Peyer's patch (tissue), 4 donors: Measurements from ENCODE around the gene HSDL2. TPM values are rescaled to one million over a fixed set of nuclear protein-coding genes. Genes with fewer than 3 reads are reported as not detected.

Experiments
- DNase-seq, 3 donors: peaks; one replicate each; pipeline ENCODE4 v3.0.0-alpha.2; 2017 to 2019
- H3K27ac ChIP-seq, 4 donors: fragments of 200-600 bp; sonication (generic); one replicate each; pipeline ENCODE4 v1.5.1; 2016 to 2019
- H3K27me3 ChIP-seq, 2 donors: fragments of 200-600 bp; sonication (generic); one replicate each; pipeline ENCODE4 v1.5.1; 2019
- H3K36me3 ChIP-seq, 3 donors: fragments of 200-600 bp; sonication (generic); one replicate each; pipeline ENCODE4 v1.5.1; 2016 to 2019
- H3K4me1 ChIP-seq, 4 donors: fragments of 200-600 bp; sonication (generic); one replicate each; pipeline ENCODE4 v1.5.1; 2016 to 2019
- H3K4me3 ChIP-seq, 4 donors: fragments of 200-600 bp; sonication (generic); 1 replicate in 3 of 4; 2 replicates in 1 of 4; pipeline ENCODE4 v1.5.1; 2016 to 2019; ENCODE audit warnings: mild to moderate bottlenecking in 1 of 4
- H3K9me3 ChIP-seq, 4 donors: fragments of 200-600 bp; sonication (generic); one replicate each; pipeline ENCODE4 v1.5.1; 2016 to 2019; ENCODE audit warnings: mild to moderate bottlenecking in 1 of 4
- CTCF ChIP-seq, 6 experiments: fragments of 450-650 bp in 4 of 6; fragments of 200-600 bp in 2 of 6; sonication (generic) in 1 of 6; IDR thresholded peaks; one replicate each; pipeline ENCODE4 v1.5.1; 2017 to 2019; ENCODE audit warnings: antibody characterized with exemption in 6 of 6, mild to moderate bottlenecking in 3 of 6, moderate library complexity in 1 of 6
- POLR2A ChIP-seq, 2 donors: fragments of 450-650 bp; IDR thresholded peaks; one replicate each; pipeline ENCODE4 v1.5.1; 2017; ENCODE audit warnings: antibody characterized with exemption in 2 of 2, mild to moderate bottlenecking in 2 of 2, moderate library complexity in 2 of 2
- total RNA-seq, 4 donors: library from RNA; depleted of rRNA; stranded (reverse); fragments of >200 nt; gene quantifications; one replicate each; pipeline ENCODE4 v1.1.0, GENCODE V29; 2016

Gene HSDL2
- total RNA-seq, 4 donors from 2014 or later = 23.6 to 60.7 (median 39.9) TPM

GRCh38 chr9:112341730-112342129 is 38.2 kb upstream of the HSDL2 start:
- no peak overlapping the region for H3K27ac ChIP-seq
- no peak for DNase-seq
- no peaks in the 10 kb centered on the region for H3K4me1 ChIP-seq
- no peaks in the 10 kb centered on the region for H3K36me3 ChIP-seq
- no peaks in the 10 kb centered on the region for H3K9me3 ChIP-seq
- no peak for TF ChIP-seq POLR2A (IDR thresholded peaks at IDR 0.05)
- TF ChIP-seq CTCF (IDR thresholded peaks at IDR 0.05) = no peak
- H3K27me3 ChIP-seq = no peaks in the 10 kb centered on the region
- H3K4me3 ChIP-seq = no peak overlapping the region

GRCh38 chr9:112348257-112349007 is 31.5 kb upstream of the HSDL2 start:
- H3K27ac ChIP-seq = peak overlapping the region; percentile 13 to 70 (median 46)
- peak; percentile 71 to 94 (median 92) for DNase-seq
- no peaks in the 10 kb centered on the region for H3K27me3 ChIP-seq
- peaks cover 0 to 13% (median 5%) of the 10 kb centered on the region in 4 donors for H3K4me1 ChIP-seq
- TF ChIP-seq CTCF (IDR thresholded peaks at IDR 0.05) (no peak), POLR2A (IDR thresholded peaks at IDR 0.05) (no peak)
- no peaks in the 10 kb centered on the region for H3K9me3 ChIP-seq
- peak overlapping the region in 3 of 4 donors; percentile 34 to 48 (median 38) for H3K4me3 ChIP-seq
- no peaks in the 10 kb centered on the region for H3K36me3 ChIP-seq

GRCh38 chr9:112349008-112349333 is 30.9 kb upstream of the HSDL2 start:
- no peaks in the 10 kb centered on the region for H3K27me3 ChIP-seq
- no peak for DNase-seq
- peak overlapping the region in 3 of 4 donors; percentile 34 to 48 (median 38) for H3K4me3 ChIP-seq
- no peaks in the 10 kb centered on the region for H3K9me3 ChIP-seq
- TF ChIP-seq POLR2A (IDR thresholded peaks at IDR 0.05) = no peak
- TF ChIP-seq CTCF (IDR thresholded peaks at IDR 0.05) = no peak
- H3K27ac ChIP-seq = peak overlapping the region in 3 of 4 donors; percentile 13 to 70 (median 66)
- H3K36me3 ChIP-seq = no peaks in the 10 kb centered on the region
- peaks cover 0 to 13% (median 5%) of the 10 kb centered on the region in 4 donors for H3K4me1 ChIP-seq

- DNase-seq = no peak
- TF ChIP-seq POLR2A (IDR thresholded peaks at IDR 0.05) (no peak), CTCF (IDR thresholded peaks at IDR 0.05) (no peak)
- no peaks in the 10 kb centered on the region for H3K27me3 ChIP-seq
- H3K27ac ChIP-seq = no peak overlapping the region
- no peaks in the 10 kb centered on the region for H3K9me3 ChIP-seq
- peaks cover 0 to 13% (median 5%) of the 10 kb centered on the region in 4 donors for H3K4me1 ChIP-seq
- H3K4me3 ChIP-seq = no peak overlapping the region
- H3K36me3 ChIP-seq = no peaks in the 10 kb centered on the region
Observed at GRCh38 chr9:112351184-112351583, 28.7 kb upstream of the HSDL2 start.

GRCh38 chr9:112352209-112352608 is 27.7 kb upstream of the HSDL2 start:
- Histone ChIP-seq H3K27me3 (no peaks in the 10 kb centered on the region), H3K9me3 (no peaks in the 10 kb centered on the region), H3K4me3 (no peak overlapping the region), H3K27ac (no peak overlapping the region), H3K4me1 (peaks cover 0 to 13% (median 5%) of the 10 kb centered on the region in 4 donors), H3K36me3 (no peaks in the 10 kb centered on the region)
- no peak for TF ChIP-seq POLR2A (IDR thresholded peaks at IDR 0.05)
- TF ChIP-seq CTCF (IDR thresholded peaks at IDR 0.05) = no peak
- DNase-seq = no peak
